GM19452 (cell line): Measurements from ENCODE around the gene CNEP1R1.
"Not testable (repeated sequence)": the region's sequence is repeated elsewhere in the genome, so short reads cannot be mapped to it uniquely, and the experiment has no call there.

Experiments used
- ATAC-seq: cut with Tn5 transposase; IDR thresholded peaks from one replicate; pipeline ENCODE4 v1.9.1; 2021; ENCODE audit not compliant: unreplicated experiment

CNEP1R1 gene, protein sequence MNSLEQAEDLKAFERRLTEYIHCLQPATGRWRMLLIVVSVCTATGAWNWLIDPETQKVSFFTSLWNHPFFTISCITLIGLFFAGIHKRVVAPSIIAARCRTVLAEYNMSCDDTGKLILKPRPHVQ

DNA sequence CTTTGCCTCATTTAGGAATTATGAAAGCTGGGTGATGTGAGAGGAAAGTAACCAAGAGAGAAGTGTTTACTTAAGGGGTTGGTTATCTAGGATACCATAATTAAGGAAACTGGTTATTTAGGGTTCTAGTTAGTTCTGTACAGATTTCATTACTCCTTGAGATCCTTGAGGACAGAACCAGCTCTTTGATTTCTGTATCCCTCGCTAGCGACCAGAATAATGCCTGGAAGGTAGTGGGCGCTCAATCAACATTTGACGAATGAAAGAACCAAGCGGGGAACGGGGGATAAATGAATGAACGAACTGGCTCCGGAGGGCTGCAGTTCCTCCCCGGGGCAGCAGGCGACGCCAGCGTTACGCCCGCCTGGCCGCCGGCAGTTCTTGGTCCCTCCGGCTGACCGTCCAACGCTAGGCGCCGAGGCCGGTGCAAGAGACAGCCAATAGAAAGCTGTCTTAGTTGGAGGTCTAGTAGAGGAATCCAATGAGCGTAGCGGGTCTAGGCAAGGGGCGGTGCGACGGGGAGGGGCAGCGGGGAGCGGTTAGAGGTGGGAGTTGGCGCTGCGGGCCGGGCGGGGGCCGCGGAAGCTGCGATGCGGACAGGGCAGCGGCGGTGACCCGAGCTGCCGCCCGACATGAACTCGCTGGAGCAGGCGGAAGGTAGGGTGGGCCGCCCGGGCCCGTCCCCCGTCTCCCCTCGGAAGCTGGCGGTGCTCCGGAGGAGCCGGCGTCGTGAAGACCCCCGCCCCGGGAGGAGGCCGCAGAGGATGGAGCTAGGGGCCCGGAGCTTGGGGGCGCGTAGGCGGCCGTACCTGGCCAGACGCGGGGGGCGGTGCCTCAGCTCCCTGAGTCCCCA is at the start of gene CNEP1R1:
CNEP1R1 (plus strand) TSS at position 542 of the 853 bp plus-strand sequence; CDS start at position 633, 91 bp downstream.
- peak; percentile 98 for ATAC-seq

DNA sequence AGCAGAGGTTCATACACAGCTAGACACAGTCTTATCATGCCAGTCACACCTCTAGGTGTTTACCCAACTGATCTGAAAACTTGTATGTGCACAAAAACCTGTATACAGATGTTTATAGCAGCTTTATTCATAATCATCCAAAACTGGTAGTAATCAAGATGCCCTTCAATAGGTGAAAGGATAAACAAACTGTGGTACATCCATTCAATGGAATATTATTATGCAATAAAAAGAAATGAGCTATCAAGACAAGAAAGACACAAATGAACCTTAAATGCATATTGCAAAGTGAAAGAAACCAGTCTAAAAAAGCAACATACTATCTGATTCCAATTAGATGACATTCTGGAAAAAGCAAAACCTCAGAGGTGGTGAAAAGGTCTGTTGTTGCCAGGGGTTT is 47.6 kb upstream of the CNEP1R1 start:
- no peak for ATAC-seq

DNA sequence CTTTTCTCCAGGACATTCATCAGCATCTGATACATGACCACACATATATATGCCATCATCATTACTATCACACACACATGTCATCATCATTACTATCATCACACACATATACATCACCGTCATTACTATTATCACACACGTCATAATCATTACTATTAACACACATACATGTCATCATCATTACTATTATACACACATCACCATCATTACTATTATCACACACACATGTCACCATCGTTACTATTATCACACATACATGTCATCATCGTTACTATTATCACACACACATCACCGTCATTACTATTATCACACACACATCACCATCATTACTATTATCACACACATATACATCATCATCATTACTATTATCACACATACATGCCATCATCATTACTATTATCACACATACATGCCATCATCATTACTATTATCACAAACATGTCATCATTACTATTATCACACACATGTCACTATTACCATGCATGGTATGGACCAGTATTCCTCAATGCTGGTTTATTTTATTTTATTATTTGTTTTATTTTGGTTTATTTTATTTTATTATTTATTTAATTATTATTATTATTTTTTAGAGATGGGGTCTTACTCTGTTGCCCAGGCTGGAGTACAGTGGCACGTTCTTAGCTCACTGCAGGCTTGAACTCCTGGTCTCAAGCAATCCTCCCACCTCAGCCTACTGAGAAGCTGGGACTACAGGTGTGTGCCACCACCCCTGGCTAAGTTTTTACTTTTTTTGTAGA is 46.3 kb upstream of the CNEP1R1 start:
- ATAC-seq, result no peak

DNA sequence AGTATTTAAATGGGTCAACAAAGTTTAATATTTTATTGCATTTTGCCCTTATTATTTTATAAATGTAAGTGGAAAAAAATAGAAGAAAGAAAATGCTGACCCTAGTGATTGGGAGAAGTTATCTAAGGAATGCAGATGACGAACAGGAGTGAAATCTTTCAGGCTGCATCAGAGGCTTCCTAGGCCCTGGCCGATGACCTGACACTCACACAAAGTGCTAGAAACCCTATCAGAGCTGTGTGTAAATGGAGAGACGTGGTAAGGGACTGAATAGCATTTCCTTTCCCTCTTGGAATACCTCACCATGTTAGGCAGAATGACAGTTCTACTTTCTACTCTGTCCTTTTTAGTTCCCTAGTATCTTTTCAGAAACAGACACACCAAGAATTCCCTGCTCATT is 44.9 kb upstream of the CNEP1R1 start:
- no peak for ATAC-seq

DNA sequence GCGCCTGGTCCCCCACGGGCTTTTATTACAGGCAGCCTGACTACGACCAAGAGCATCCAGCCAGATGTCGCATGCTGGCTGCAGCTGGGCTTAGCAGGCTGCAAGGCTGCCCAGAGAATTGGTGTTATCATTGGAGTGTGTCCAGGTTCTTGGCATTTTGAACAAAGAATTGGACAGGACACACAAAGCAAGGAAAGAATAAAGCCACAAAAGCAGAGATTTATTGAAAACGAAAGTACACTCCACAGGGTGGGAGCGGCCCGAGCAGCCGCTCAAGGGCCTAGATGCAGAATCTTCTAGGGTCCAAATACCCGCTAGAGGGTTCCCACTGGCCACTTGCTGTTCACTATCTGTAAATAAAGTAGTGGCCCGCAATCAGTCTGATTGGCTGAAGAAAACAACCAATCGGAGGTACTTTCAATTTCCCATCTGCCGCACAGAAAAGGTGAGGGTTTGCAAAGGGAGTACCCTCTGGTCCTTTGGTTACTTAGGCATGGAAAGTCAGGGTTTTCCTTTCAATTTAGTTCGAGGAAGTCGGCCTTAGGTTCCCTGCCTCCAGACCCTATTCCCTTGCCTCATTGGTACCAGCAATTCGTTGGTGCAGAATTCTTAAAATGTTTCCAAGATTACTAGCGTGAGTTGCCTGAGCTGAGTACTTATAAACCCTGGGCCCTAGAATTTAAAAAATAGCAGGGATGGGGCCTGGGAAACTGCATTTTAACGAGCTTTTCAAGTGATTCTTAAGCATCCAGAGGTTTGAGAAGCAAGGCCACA is 38.5 kb upstream of the CNEP1R1 start:
- no peak for ATAC-seq

DNA sequence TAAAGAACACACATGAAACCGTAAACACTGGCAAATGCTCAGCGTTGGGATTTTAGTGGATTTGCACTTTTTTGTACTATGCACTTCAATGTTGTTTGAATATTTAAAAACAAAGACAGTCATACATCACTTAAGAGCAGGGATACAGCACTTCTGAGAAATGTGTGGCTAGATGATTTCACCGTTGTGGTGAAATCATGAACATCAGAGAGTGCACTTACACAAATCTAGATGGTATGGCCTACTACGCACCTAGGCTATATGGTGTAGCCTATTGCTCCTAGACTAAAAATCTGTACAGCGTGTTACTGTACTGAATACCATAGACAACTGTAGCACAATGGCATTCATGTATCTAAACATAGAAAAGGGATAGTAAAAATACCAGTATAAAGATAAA is 37.6 kb upstream of the CNEP1R1 start:
- ATAC-seq, result no peak

DNA sequence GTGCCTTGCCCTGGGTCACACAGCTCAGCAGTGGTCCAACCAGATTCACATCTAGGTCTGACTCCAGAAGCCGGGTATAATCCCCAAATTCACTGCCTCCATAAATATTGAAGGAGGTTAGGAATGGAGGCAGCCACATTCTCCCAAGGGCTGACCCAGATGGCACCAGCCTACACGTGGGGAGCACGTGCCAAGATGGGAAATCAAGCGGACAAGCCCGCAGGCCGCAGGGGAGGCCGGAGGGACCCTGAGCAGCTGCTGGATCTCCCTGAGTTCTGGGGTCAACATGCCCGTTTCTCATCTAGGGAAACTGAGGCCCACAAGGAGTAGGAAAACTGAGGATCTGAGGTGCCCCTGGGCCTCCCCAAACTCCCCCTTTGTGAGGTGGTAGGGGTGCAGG is 32.2 kb upstream of the CNEP1R1 start:
- no peak for ATAC-seq

DNA sequence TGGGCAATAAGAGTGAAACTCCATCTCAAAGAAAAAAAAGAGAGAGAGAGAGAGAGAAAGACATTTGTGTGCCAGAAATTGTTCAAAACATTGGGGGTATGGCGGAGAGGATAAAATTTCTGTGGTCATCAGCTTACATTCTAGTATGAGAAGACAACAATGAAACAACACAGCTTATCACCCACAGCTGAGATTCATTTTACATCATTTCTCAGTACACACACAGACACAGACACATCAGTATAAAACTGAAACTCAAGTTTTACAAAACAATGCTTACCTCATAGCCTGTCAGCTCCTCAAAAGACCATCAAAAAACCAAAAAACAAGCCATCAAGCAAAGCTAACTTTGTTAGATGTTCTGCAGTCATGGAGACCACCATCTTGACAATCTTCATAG is 31.4 kb upstream of the CNEP1R1 start:
- no peak for ATAC-seq

DNA sequence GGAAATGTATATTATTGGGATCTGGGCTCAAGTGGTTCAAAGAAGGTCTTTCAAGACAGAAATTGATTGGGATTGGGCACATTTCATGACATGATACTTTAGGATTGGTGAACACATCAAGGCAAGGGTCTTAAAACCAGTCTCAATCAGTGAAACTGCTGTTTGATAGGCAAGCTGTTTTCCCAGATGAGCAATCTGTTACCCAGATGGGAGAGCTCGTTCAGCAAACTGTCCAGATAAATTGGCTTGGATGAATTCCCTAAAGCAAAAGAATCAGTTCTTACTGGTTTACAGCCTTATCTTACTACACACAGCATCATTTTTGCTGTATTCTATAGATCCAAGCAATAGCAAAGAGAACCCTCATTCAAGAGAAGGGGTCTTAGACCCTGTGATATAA is 31.0 kb upstream of the CNEP1R1 start:
- no peak for ATAC-seq

DNA sequence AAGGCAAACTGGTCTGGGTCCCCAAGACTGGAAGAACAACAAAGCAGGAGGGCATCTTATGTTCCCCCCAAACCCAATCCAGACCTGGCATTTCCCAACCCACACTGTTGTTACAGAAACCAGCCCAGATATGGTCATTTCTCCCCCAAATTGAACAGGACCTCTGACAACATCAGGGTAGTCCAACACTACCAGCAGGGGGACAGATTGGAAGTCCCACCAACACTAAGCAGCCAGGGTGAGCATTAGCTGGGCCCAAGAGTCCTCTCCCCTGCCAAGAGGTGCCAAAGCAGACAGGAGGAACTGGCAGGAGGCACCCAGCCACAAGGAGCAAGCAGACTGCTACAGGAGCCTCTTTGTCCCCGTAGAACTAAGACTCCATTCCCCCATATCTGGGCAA is 29.3 kb upstream of the CNEP1R1 start:
- ATAC-seq, result no peak

DNA sequence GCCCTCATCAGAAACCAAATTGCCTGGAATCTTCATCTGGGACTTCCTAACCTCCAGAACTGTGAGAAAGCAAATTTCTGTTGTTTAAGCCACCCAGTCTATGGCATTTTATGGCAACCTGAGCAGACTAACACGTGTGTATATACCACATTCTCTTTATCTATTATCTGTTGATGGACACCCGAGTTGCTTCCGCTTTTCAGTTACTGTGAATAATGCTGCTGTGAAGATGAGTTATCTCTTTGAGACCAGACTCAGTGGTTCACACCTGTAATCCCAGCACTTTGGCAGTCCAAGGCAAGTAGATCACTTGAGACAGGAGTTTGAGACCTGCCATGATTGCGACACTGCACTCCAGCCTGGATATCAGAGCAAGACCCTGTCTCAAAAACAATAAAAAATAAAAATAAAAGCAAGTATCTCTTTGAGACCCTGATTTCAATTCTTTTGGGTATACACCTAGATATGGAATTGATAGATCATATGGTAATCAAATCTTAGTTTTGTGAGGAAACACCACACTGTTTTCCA is 27.2 kb upstream of the CNEP1R1 start:
- ATAC-seq, result no peak

DNA sequence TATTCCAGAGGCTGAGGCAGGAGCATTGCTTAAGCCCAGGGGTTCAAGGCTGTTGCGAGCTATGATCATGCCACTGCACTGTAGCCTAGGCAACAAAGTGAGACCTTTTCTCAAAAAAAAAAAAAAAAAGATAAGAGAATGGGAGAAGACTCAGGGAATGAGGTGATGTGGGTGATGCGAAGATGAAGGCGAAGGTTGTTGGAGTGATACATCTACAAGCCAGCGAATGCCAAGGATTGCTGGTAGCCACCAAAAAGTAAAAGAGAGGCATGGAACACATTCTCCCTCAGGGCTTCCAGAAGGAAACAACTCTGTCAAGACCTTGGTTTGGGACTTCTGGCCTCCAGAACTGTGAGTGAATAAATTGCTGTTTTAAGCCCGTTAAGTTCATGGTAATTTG is 26.0 kb upstream of the CNEP1R1 start:
- ATAC-seq, result no peak

DNA sequence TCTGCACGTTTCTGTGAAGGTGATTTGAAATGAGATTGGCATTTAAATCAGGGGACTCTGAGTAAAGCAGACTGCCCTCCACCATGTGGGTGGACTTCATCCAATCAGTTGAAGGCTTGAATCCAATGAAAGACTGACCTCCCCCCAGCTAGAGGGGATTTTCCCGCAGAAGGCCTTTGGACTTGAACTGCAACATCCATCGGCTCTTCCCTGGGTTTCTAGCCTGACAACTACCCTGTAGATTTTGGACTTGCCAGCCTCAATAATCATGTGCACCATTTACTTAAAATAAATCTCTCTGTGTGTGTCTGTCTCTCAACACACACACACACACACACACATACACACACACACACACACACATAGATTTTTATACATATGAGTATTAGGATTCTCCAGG is 23.9 kb upstream of the CNEP1R1 start:
- no peak for ATAC-seq

DNA sequence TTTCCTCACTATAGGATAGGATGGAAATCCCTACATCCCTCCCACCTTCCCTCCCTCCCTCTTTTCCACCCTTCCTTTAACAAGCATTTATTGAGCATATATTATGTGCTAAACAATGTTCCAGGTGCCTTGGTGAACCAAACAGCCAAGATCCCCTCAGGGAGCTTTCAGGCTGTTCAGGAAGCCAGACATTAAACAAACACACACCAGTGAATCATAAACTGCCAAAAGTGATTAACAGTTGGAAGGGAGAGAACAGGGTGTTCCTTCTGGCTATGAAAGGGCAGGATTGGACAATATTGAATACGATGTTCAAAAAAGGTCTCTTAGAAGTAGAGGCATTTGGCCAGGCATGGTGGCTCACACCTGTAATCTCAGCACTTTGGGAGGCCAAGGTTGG is 22.8 kb upstream of the CNEP1R1 start:
- no peak for ATAC-seq

DNA sequence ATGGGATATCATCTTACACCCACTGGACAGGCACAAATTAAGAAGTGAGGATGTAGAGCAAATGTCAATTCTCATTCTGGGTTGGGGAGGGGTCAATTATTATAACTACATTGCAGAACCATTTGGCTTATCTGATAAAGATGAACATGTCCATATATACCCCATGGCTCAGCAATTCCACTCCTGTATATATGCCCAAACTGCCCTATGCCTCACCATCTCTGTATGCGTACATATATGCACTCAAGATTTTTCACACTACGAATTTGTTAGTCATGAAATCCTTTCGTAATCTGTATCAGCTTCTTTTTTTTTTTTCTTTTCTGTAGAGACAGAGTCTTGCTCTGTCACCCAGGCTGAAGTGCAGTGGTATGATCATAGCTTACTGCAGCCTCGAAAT is 20.8 kb upstream of the CNEP1R1 start:
- ATAC-seq, result no peak

DNA sequence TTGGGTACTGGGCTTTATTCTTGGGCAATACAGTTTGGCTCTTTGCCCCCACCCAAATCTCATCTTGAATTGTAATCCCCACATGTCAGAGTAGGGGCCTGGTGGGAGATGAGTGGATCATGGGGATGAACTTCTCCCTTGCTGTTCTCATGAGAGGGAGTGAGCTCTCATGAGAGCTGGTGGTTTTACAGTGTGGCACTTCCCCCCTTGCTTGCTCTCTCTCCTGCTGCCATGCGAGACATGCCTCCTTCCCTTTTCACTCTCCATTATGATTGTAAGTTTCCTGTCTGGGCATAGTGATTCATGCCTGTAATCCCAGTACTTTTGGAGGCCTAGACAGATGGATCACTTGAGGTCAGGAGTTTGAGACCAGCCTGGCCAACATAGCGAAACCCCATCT is 18.1 kb upstream of the CNEP1R1 start:
- ATAC-seq, result no peak

DNA sequence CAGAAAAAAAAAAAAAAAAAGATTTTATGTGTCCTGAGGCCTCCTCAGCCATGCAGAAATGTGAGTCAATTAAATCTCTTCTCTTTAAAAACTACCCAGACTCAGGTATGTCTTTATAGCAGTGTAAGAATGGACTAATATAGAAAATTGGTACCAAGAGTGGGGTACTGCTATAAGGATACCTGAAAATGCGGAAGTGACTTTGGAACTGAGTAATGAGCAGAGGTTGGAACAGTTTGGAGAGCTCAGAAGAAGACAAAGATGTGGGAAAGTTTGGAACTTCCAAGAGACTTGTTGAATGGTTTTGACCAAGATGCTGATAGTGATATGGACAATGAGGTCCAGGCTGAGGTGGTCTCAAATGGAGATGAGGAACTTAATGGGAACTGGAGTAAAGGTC is 17.3 kb upstream of the CNEP1R1 start:
- no peak for ATAC-seq

DNA sequence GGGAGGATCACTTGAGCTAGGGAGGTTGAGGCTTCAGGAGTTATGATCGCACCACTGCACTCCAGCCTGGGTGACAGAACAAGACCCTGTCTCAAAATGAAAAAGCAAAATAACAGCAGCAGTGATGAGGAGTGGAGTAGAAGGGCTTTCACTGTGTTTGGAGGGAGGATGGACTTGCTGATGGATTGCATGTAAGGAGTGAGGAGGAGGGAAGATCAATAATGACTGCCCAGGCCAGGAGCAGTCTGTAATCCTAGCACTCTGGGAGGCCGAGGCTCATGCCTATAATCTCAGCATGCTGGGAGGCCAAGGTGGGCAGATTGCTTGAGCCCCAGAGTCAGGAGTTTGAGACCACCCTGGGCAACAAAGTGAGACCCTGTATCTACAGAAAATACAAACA is 14.8 kb upstream of the CNEP1R1 start:
- ATAC-seq, result no peak

DNA sequence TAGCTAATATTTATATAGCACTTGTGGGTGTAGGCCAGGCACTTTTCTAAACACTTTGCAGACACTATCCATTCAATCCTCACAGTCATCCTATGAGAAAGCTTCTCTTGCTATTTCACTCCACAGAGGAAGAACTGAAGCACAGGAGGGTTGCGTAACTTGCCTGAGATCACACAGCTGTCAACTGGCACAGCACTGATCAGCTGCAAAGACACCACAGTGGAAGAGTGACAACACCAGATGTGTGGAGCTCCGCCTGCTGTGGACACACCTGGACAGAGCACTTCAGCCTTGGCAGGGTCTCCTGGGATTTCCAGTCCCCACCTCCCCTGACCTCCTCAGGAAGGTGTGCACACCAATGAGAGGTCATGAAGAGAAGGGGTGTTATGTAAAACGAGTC is 13.3 kb upstream of the CNEP1R1 start:
- ATAC-seq, result peak; percentile 53

DNA sequence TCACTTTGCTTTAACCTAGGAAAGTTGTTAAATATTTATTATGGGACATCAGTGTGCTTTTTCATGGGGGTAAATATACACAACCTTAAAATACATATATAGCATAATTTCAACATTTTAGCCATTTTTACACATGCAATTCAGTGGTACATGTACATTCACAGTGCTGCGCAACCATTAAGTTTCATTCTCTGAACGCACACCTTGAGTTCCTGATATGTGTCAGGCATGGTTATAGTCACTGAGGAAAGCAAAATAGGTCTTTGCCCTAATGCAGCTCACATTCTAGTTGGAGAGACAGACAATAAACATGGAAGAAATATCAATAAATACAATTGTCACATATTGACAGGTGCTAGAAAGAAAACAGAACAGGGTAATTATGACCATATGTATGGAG is 12.8 kb upstream of the CNEP1R1 start:
- no peak for ATAC-seq

DNA sequence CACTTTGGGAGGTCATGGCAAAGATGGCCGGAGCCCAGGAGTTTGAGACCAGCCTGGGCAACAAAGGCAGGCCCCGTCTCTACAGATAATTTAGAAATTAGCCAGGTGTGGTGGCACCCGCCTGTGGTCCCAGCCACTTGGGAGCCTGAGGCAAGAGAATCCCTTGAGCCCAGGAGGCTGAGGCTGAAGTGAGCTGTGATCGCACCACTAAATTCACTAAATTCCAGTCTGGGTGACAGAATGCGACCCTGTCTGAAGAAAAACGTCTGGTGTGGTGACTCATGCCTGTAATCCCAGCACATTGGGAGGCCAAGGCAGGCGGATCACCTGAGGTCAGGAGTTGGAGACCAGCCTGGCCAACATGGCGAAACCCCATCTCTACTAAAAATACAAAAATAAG is 10.8 kb upstream of the CNEP1R1 start:
- not testable (repeated sequence) for ATAC-seq
